GM12878 (cell line): ENCODE results near the gene HOXD9. TPM values are rescaled to one million over a fixed set of nuclear protein-coding genes. Genes with fewer than 3 reads are reported as not detected.

ENCODE experiments used
- ATAC-seq: fragments of 200-7000 bp; cut with Tn5 transposase; 3 replicates; pipeline ENCODE4 v1.9.1; 2020; ENCODE audit warnings: mild to moderate bottlenecking, moderate library complexity
- BruUV-seq: library from RNA; stranded (reverse); fragments of 400-500 nt; replicated peaks from 2 replicates; lab custom pipeline; 2021; lab: Mats Ljungman, UMichigan
- CTCF ChIA-PET: fragments of 300-600 bp; sonication (Branson Sonifier 250); formaldehyde crosslinking; extraction: SDS; loops from one replicate; lab custom pipeline; 2021; ENCODE audit warnings: inconsistent platforms; lab: Yijun Ruan, JAX
- POLR2A ChIA-PET: fragments of 350-600 bp; formaldehyde crosslinking; extraction: SDS; loops from one replicate; lab custom pipeline; 2021; ENCODE audit warnings: inconsistent platforms; lab: Charles Lee
- RAD21 ChIA-PET: fragments of 300-600 bp; sonication (Branson Sonifier 250); formaldehyde crosslinking; loops from one replicate; lab custom pipeline; 2023; ENCODE audit warnings: antibody characterized with exemption; ENCODE audit not compliant: unreplicated experiment; lab: Charles Lee
- SMC1A ChIA-PET: fragments of 300-600 bp; sonication (Branson Sonifier 250); formaldehyde crosslinking; loops from one replicate; lab custom pipeline; 2023; ENCODE audit not compliant: unreplicated experiment, uncharacterized antibody; lab: Charles Lee
- DNase-seq: peaks from one replicate; pipeline ENCODE4 v3.0.0-alpha.2; 2011; ENCODE audit warnings: low read depth, low spot score
- FAIRE-seq: peaks from 3 replicates; lab custom pipeline; 2011; peaks lifted over from hg19 to GRCh38; lab: Jason Lieb, UNC
- H2AFZ ChIP-seq: 2 replicates; pipeline ENCODE4 v1.6.0; 2011; ENCODE audit warnings: low read depth, low read length, control low read depth; ENCODE audit not compliant: control insufficient read depth
- H3K27ac ChIP-seq: 2 replicates; pipeline ENCODE4 v1.5.1; 2011; ENCODE audit warnings: control low read depth; ENCODE audit not compliant: control insufficient read depth, insufficient read depth
- H3K27me3 ChIP-seq, 2 experiments: replicated peaks in 1 of 2; 2 replicates each; pipeline versions ENCODE4 v1.6.0 to v1.6.1; 2011; ENCODE audit warnings: low read length in 1 of 2; ENCODE audit not compliant: control insufficient read depth in 2 of 2, insufficient read depth in 2 of 2
- H3K36me3 ChIP-seq, 2 experiments: 2 replicates each; pipeline ENCODE4 v1.5.1; 2011; ENCODE audit warnings: low read length in 1 of 2; ENCODE audit not compliant: control insufficient read depth in 2 of 2, insufficient read depth in 2 of 2
- H3K4me1 ChIP-seq: 2 replicates; pipeline ENCODE4 v1.6.1; 2011; ENCODE audit warnings: mild to moderate bottlenecking, low read length, moderate library complexity, mixed read lengths; ENCODE audit not compliant: control insufficient read depth, insufficient read depth
- H3K4me2 ChIP-seq: 2 replicates; pipeline ENCODE4 v1.6.0; 2011; ENCODE audit warnings: control low read depth; ENCODE audit not compliant: control insufficient read depth, insufficient read depth
- H3K4me3 ChIP-seq: fragments of 200-600 bp; sonication (generic); 2 replicates; pipeline ENCODE4 v1.5.1; 2016
- H3K79me2 ChIP-seq: 2 replicates; pipeline ENCODE4 v1.6.0; 2011; ENCODE audit warnings: low read length; ENCODE audit not compliant: control insufficient read depth, insufficient read depth
- H3K9ac ChIP-seq: 2 replicates; pipeline ENCODE4 v1.8.0; 2011; ENCODE audit warnings: low read length, control low read depth, mixed read lengths; ENCODE audit not compliant: control insufficient read depth, insufficient read depth
- H3K9me3 ChIP-seq: replicated peaks from 3 replicates; pipeline ENCODE4 v1.5.1; 2011; ENCODE audit warnings: mild to moderate bottlenecking, low read length; ENCODE audit not compliant: control insufficient read depth, insufficient read depth
- H4K20me1 ChIP-seq: 2 replicates; pipeline ENCODE4 v1.6.0; 2011; ENCODE audit not compliant: control insufficient read depth, insufficient read depth
- BHLHE40 ChIP-seq, 2 experiments: fragments of 450-650 bp in 1 of 2; IDR thresholded peaks; 2 replicates each; pipeline ENCODE4 v1.6.1; 2011 to 2017; ENCODE audit warnings: low read depth in 2 of 2, borderline replicate concordance in 1 of 2, improper control_type of control experiment in 1 of 2, low read length in 1 of 2, mild to moderate bottlenecking in 1 of 2
- BRCA1 ChIP-seq: IDR thresholded peaks from 2 replicates; pipeline ENCODE4 v1.6.1; 2011; ENCODE audit warnings: low read depth, low read length, improper control_type of control experiment
- CBX5 ChIP-seq: sonication (generic); IDR thresholded peaks from 2 replicates; pipeline ENCODE4 v1.6.1; 2016; ENCODE audit warnings: low read depth, moderate library complexity, mild to moderate bottlenecking, inconsistent platforms
- CREB1 ChIP-seq: IDR thresholded peaks from 2 replicates; pipeline ENCODE4 v1.6.1; 2012; ENCODE audit warnings: low read depth, mild to moderate bottlenecking, inconsistent platforms
- IKZF2 ChIP-seq, 2 experiments: fragments of 450-650 bp; IDR thresholded peaks; 2 replicates each; pipeline ENCODE4 v1.6.1; 2017; ENCODE audit warnings: mild to moderate bottlenecking in 2 of 2, moderate library complexity in 2 of 2
- MAX ChIP-seq: IDR thresholded peaks from 2 replicates; pipeline ENCODE4 v1.6.1; 2012; ENCODE audit warnings: low read depth, low read length, improper control_type of control experiment
- NKRF ChIP-seq: fragments of 450-650 bp; conservative IDR thresholded peaks from 2 replicates; pipeline ENCODE4 v1.6.1; 2017; ENCODE audit warnings: mild to moderate bottlenecking, moderate library complexity
- PAX8 ChIP-seq: fragments of 450-650 bp; IDR thresholded peaks from 2 replicates; pipeline ENCODE4 v1.6.1; 2017; ENCODE audit warnings: mild to moderate bottlenecking, moderate library complexity
- RAD21 ChIP-seq: IDR thresholded peaks from 2 replicates; pipeline ENCODE4 v1.6.1; 2011; ENCODE audit warnings: mild to moderate bottlenecking, low read depth, low read length, moderate library complexity; ENCODE audit not compliant: insufficient read depth
- RUNX3 ChIP-seq: IDR thresholded peaks from 2 replicates; pipeline ENCODE4 v1.6.1; 2012; ENCODE audit warnings: low read length, inconsistent platforms
- SMC3 ChIP-seq: IDR thresholded peaks from 2 replicates; pipeline ENCODE4 v1.6.1; 2011; ENCODE audit warnings: low read length, improper control_type of control experiment, borderline replicate concordance
- TARDBP ChIP-seq: IDR thresholded peaks from 2 replicates; pipeline ENCODE4 v1.6.1; 2016; ENCODE audit warnings: borderline replicate concordance
- ZBTB4 ChIP-seq: fragments of 450-650 bp; formaldehyde crosslinking; IDR thresholded peaks from 2 replicates; pipeline ENCODE4 v1.4.0; 2022; ENCODE audit warnings: mild to moderate bottlenecking, moderate library complexity
- WGBS: methylation state at CpG from one replicate; pipeline ENCODE4 v1.1.6; 2016; ENCODE audit warnings: low lambda C conversion rate; ENCODE audit not compliant: insufficient replicate concordance, insufficient coverage; ENCODE audit errors: missing lambda C conversion rate; 5-methylcytosine and 5-hydroxymethylcytosine counted together
- in situ Hi-C: fragments of 300-500 bp; cut with MboI; formaldehyde crosslinking; loops from 9 replicates; pipeline ENCODE4 v1.14.3; 2018; ENCODE audit warnings: mixed read lengths
- intact Hi-C: fragments of 100-400 bp; cut with micrococcal nuclease; formaldehyde crosslinking; loops from one replicate; pipeline ENCODE4 v1.14.2; 2022; ENCODE audit not compliant: unreplicated experiment
- polyA plus RNA-seq, 11 experiments: library from polyadenylated mRNA; depleted of rRNA in 4 of 11; unstranded in 6 of 11; stranded (reverse) in 5 of 11; fragments of >200 nt; fragmentation: Nextera tagmentation in 4 of 11; fragmentation: Illumina TruSeq in 1 of 11; extraction: Ambion mirVana in 4 of 11; extraction: Trizol in 1 of 11; gene quantifications; 1 replicate in 1 of 11; 2 replicates in 10 of 11; pipeline versions ENCODE4 v1.2.1 to v1.2.3, GENCODE V29; 2011 to 2016; ENCODE audit warnings: inconsistent platforms in 2 of 11, missing spikeins in 2 of 11, low read depth in 1 of 11
- total RNA-seq, 4 experiments: library from RNA; depleted of rRNA in 3 of 4; stranded (reverse); fragments of >200 nt in 3 of 4; fragmentation: Illumina TruSeq in 1 of 4; extraction: Trizol in 1 of 4; gene quantifications; 2 replicates each; pipeline versions ENCODE4 v1.2.1 to v1.2.3, GENCODE V29; 2013 to 2021
- TF ChIP-seq, protein P1 (sequence below), 3 experiments: IDR thresholded peaks in 2 of 3; conservative IDR thresholded peaks in 1 of 3; 2 replicates each; pipeline ENCODE4 v1.5.1; 2011; ENCODE audit warnings: low read depth in 3 of 3, low read length in 3 of 3, mild to moderate bottlenecking in 3 of 3, control low read depth in 2 of 3, moderate library complexity in 2 of 3, inconsistent platforms in 1 of 3, mixed read lengths in 1 of 3; ENCODE audit not compliant: control insufficient read depth in 2 of 3, insufficient read depth in 1 of 3; ENCODE audit errors: extremely low read depth in 1 of 3

HOXD9 gene
- total and polyA plus RNA-seq, 10 of the 15 experiments (the other 5 are each of a cell fraction or from before 2014, with no cell fraction given) = not detected

GRCh38 chr2:176126929-176127773 lies 4.6 kb downstream of the HOXD9 start:
- no peak for DNase-seq
- BruUV-seq = no TSS peak
- H3K79me2 ChIP-seq = no peaks in the 10 kb centered on the region
- H3K36me3 ChIP-seq = no peaks in the 10 kb centered on the region
- no peak overlapping the region for H3K27ac ChIP-seq
- peak; percentile 49; the same call in 2 of the 3 replicates for ATAC-seq
- whole genome bisulfite sequencing = 1% methylated on average over 13 of the region's 13 CpGs
- ChIA-PET RAD21 (interaction anchor here (0.7 to 3.7 kb wide), 17 partner anchors 13 to 1036 kb away, joined by 3 to 25 read pairs (median 5); no protein-coding TSS in a partner anchor), SMC1A (interaction anchor here (0.6 to 3.1 kb wide), 24 partner anchors 13 to 1036 kb away, joined by 3 to 37 read pairs (median 4); no protein-coding TSS in a partner anchor), POLR2A (no interaction called here), CTCF (interaction anchor here (0.6 to 4.3 kb wide), 45 partner anchors 13 to 1034 kb away, joined by 3 to 79 read pairs (median 4); no protein-coding TSS in a partner anchor)
- no peak for TF ChIP-seq BHLHE40 (IDR thresholded peaks at IDR 0.05; ENCODE audit: borderline replicate concordance in 1 of 2, low read depth in 2 of 2, low read length in 1 of 2)
- no peak for TF ChIP-seq RUNX3
- TF ChIP-seq RAD21 = peak; percentile 81
- TF ChIP-seq TARDBP = no peak
- no peak for TF ChIP-seq CBX5
- TF ChIP-seq, protein P1, sequence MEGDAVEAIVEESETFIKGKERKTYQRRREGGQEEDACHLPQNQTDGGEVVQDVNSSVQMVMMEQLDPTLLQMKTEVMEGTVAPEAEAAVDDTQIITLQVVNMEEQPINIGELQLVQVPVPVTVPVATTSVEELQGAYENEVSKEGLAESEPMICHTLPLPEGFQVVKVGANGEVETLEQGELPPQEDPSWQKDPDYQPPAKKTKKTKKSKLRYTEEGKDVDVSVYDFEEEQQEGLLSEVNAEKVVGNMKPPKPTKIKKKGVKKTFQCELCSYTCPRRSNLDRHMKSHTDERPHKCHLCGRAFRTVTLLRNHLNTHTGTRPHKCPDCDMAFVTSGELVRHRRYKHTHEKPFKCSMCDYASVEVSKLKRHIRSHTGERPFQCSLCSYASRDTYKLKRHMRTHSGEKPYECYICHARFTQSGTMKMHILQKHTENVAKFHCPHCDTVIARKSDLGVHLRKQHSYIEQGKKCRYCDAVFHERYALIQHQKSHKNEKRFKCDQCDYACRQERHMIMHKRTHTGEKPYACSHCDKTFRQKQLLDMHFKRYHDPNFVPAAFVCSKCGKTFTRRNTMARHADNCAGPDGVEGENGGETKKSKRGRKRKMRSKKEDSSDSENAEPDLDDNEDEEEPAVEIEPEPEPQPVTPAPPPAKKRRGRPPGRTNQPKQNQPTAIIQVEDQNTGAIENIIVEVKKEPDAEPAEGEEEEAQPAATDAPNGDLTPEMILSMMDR (IDR thresholded peaks at IDR 0.05 in 2 of 3, conservative IDR thresholded peaks at IDR 0.05 in 1 of 3; ENCODE audit: control insufficient read depth in 2 of 3, extremely low read depth in 1 of 3, insufficient read depth in 1 of 3, low read depth in 3 of 3, low read length in 3 of 3) = peak; percentile 61 to 77 (median 66)
- TF ChIP-seq MAX = no peak
- no peak for TF ChIP-seq CREB1
- no peak for TF ChIP-seq PAX8
- TF ChIP-seq ZBTB4 = no peak
- TF ChIP-seq BRCA1 = no peak
- TF ChIP-seq SMC3 = peak; percentile 62; the same call in 1 of the 2 replicates
- no peak for TF ChIP-seq IKZF2 (IDR thresholded peaks at IDR 0.05)
- no peak for TF ChIP-seq NKRF
- no peak overlapping the region for H3K9ac ChIP-seq
- H4K20me1 ChIP-seq = no peaks in the 10 kb centered on the region
- H3K27me3 ChIP-seq = peaks cover 7 to 29% of the 10 kb centered on the region in 2 experiments
- no peak overlapping the region for H3K4me2 ChIP-seq
- H3K9me3 ChIP-seq = peaks cover 1% of the 10 kb centered on the region; the same call in 2 of the 3 replicates
- H3K4me1 ChIP-seq = no peaks in the 10 kb centered on the region
- intact Hi-C loops (loop anchor here (2.0 to 5.0 kb wide), 6 partner anchors 328 to 1035 kb away; no protein-coding TSS in a partner anchor), in situ Hi-C loops (loop anchor here (5.0 to 25.0 kb wide), 4 partner anchors 510 to 1210 kb away; no protein-coding TSS in a partner anchor)
- no peak overlapping the region for H3K4me3 ChIP-seq
- H2AFZ ChIP-seq = no peak overlapping the region
- FAIRE-seq = peak; percentile 13
